ENCODE data around the gene HCN2.
A peak's percentile ranks its signal among the peaks of the same experiment; 100 is the strongest.

Gene HCN2

GRCh38 chr19:590396-590745 lies 690 bp downstream of the HCN2 start:
- no peak for TF ChIP-seq CTCF (conservative IDR thresholded peaks at IDR 0.05)
- peak overlapping the region; percentile 55; the same call in 1 of the 2 replicates for H3K27ac ChIP-seq

GRCh38 chr19:590750-591098 lies 1.0 kb downstream of the HCN2 start:
- TF ChIP-seq CTCF (conservative IDR thresholded peaks at IDR 0.05), result no peak

GRCh38 chr19:591099-591958 lies 1.6 kb downstream of the HCN2 start:
- no peak for TF ChIP-seq CTCF (conservative IDR thresholded peaks at IDR 0.05)

More at GRCh38 chr19:590750-591098, 1.0 kb downstream of the HCN2 start:
- H3K27ac ChIP-seq, result peak overlapping the region; percentile 55; the same call in 1 of the 2 replicates

GRCh38 chr19:592101-592500 lies 2.4 kb downstream of the HCN2 start:
- H3K27ac ChIP-seq, result no peak overlapping the region
- no peak for TF ChIP-seq CTCF (conservative IDR thresholded peaks at IDR 0.05)

More at GRCh38 chr19:591099-591958, 1.6 kb downstream of the HCN2 start:
- peak overlapping the region; percentile 55; the same call in 1 of the 2 replicates for H3K27ac ChIP-seq

GRCh38 chr19:593055-593454 lies 3.4 kb downstream of the HCN2 start:
- no peak for TF ChIP-seq CTCF (conservative IDR thresholded peaks at IDR 0.05)
- H3K27ac ChIP-seq, result no peak overlapping the region

GRCh38 chr19:593505-593904 lies 3.8 kb downstream of the HCN2 start:
- no peak overlapping the region for H3K27ac ChIP-seq
- TF ChIP-seq CTCF (conservative IDR thresholded peaks at IDR 0.05), result no peak

GRCh38 chr19:594265-594870 lies 4.7 kb downstream of the HCN2 start:
- TF ChIP-seq CTCF (conservative IDR thresholded peaks at IDR 0.05), result no peak

More at GRCh38 chr19:594265-594870, 4.7 kb downstream of the HCN2 start:
- H3K27ac ChIP-seq, result no peak overlapping the region
